ENCODE measurements around the gene BARX2. TPM values are rescaled to one million over a fixed set of nuclear protein-coding genes. Genes with fewer than 3 reads are reported as not detected.

Gene BARX2
- polyA plus RNA-seq, 1 of the 3 experiments (the other 2 are of a cell fraction) = not detected

DNA sequence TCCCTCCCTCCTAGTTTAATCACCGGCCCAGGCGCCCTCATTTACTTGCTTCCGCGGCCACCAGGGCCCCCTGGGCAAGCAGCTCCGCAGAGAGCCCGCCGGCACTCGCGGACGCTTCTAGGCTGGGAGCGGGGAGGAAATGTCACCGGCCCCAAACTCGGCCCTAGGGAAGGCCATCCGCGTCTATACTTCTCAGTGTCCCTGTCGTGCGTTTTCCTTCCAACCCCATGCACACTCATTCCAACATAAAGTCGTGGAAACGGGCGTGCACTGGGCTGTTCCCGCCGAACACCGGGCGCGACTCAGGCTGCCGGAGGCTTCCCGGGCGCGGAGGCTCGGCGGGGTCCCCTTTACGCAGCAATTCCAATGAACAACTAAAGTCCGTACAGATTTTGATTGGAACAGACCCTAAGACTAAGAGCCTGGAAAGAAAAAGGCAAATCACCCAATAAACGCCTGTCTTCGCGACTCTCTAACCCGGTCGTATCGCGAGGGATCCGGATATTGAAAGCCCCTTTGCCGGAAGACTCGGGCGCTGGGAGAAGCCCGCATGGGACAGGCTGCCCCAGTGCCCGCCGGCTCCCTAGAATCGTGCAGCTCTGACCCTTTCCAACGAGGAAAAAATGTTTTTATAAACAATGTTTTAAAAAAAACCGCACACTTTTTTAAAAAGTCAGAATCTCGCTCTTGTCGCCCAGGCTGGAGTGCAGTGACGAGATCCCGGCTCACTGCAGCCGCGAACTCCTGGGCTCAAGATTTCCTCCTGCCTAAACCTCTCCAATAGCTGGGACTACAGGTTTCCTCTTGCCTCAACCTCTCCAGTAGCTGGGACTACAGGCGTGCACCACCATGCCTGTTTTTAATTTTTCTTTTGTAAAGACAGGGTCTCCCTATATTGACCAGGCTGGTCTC, 1.3 kb upstream of the BARX2 start:
- Histone ChIP-seq H3K9me2 (no peaks in the 10 kb centered on the region), H4K20me1 (ENCODE audit: insufficient read depth) (no peaks in the 10 kb centered on the region), H3K36me3 (replicated peaks in 1 of 2; ENCODE audit: control insufficient read depth in 1 of 2, insufficient read depth in 2 of 2, low read length in 1 of 2) (no peaks in the 10 kb centered on the region), H3K9me3 (no peaks in the 10 kb centered on the region), H3K4me1 (ENCODE audit: control insufficient read depth in 1 of 2, insufficient read depth in 2 of 2, low read depth in 1 of 2, low read length in 1 of 2) (peaks cover 0 to 7% of the 10 kb centered on the region in 2 experiments; a peak in 1 of 4 replicates), H3K27me3 (ENCODE audit: insufficient read depth) (peaks cover 92% of the 10 kb centered on the region), H2AFZ (ENCODE audit: low read depth) (peak overlapping the region; percentile 36; the same call in 1 of the 2 replicates), H3K9ac (no peak overlapping the region), H3K4me2 (peak overlapping the region; percentile 60; the same call in 1 of the 2 replicates), H3K4me3 (ENCODE audit: low read depth in 2 of 2, low read length in 1 of 2) (peak overlapping the region in 1 of 2 experiments; percentile 16; a peak in 1 of 4 replicates), H3F3A (replicated peaks; ENCODE audit: insufficient read depth) (no peaks in the 10 kb centered on the region), H3K27ac (ENCODE audit: low read depth in 2 of 2, low read length in 1 of 2) (no peak overlapping the region), H3K79me2 (ENCODE audit: insufficient read depth) (no peaks in the 10 kb centered on the region)
- ChIA-PET CTCF (interaction anchor here (1.6 to 3.8 kb wide), 3 partner anchors 8 to 377 kb away, joined by 8 to 23 read pairs (median 16); no protein-coding TSS in a partner anchor), POLR2A (no interaction called here)
- 2% methylated on average over 29 of the region's 57 CpGs for WGBS (ENCODE audit: low lambda C conversion rate)
- DNase-seq = peak; percentile 44
- TF ChIP-seq TAF1 (IDR thresholded peaks at IDR 0.05; ENCODE audit: borderline replicate concordance, low read depth, low read length) = no peak
- TF ChIP-seq SMC3 (IDR thresholded peaks at IDR 0.05; ENCODE audit: low read depth, low read length) = no peak
- no peak for TF ChIP-seq RFX5 (IDR thresholded peaks at IDR 0.05; ENCODE audit: low read length)
- TF ChIP-seq NFIC (IDR thresholded peaks at IDR 0.05; ENCODE audit: borderline replicate concordance) = no peak
- TF ChIP-seq, protein P1, sequence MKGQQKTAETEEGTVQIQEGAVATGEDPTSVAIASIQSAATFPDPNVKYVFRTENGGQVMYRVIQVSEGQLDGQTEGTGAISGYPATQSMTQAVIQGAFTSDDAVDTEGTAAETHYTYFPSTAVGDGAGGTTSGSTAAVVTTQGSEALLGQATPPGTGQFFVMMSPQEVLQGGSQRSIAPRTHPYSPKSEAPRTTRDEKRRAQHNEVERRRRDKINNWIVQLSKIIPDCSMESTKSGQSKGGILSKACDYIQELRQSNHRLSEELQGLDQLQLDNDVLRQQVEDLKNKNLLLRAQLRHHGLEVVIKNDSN (IDR thresholded peaks at IDR 0.05; ENCODE audit: borderline replicate concordance, low read depth) = no peak
- no peak for TF ChIP-seq ELF1 (IDR thresholded peaks at IDR 0.05)
- TF ChIP-seq YY1 (IDR thresholded peaks at IDR 0.05; ENCODE audit: low read depth) = no peak
- TF ChIP-seq, protein P2, sequence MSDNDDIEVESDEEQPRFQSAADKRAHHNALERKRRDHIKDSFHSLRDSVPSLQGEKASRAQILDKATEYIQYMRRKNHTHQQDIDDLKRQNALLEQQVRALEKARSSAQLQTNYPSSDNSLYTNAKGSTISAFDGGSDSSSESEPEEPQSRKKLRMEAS (IDR thresholded peaks at IDR 0.05; ENCODE audit: low read depth) = no peak
- TF ChIP-seq JUND (IDR thresholded peaks at IDR 0.05) = no peak
- TF ChIP-seq FOXM1 (IDR thresholded peaks at IDR 0.05; ENCODE audit: low read depth) = no peak
- TF ChIP-seq SIN3A (IDR thresholded peaks at IDR 0.05; ENCODE audit: borderline replicate concordance, low read depth, low read length) = no peak
- TF ChIP-seq, protein P3, sequence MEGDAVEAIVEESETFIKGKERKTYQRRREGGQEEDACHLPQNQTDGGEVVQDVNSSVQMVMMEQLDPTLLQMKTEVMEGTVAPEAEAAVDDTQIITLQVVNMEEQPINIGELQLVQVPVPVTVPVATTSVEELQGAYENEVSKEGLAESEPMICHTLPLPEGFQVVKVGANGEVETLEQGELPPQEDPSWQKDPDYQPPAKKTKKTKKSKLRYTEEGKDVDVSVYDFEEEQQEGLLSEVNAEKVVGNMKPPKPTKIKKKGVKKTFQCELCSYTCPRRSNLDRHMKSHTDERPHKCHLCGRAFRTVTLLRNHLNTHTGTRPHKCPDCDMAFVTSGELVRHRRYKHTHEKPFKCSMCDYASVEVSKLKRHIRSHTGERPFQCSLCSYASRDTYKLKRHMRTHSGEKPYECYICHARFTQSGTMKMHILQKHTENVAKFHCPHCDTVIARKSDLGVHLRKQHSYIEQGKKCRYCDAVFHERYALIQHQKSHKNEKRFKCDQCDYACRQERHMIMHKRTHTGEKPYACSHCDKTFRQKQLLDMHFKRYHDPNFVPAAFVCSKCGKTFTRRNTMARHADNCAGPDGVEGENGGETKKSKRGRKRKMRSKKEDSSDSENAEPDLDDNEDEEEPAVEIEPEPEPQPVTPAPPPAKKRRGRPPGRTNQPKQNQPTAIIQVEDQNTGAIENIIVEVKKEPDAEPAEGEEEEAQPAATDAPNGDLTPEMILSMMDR (IDR thresholded peaks at IDR 0.05) = no peak
- TF ChIP-seq EZH2phosphoT487 (IDR thresholded peaks at IDR 0.05; ENCODE audit: borderline replicate concordance, low read depth) = no peak
- TF ChIP-seq, protein P4, sequence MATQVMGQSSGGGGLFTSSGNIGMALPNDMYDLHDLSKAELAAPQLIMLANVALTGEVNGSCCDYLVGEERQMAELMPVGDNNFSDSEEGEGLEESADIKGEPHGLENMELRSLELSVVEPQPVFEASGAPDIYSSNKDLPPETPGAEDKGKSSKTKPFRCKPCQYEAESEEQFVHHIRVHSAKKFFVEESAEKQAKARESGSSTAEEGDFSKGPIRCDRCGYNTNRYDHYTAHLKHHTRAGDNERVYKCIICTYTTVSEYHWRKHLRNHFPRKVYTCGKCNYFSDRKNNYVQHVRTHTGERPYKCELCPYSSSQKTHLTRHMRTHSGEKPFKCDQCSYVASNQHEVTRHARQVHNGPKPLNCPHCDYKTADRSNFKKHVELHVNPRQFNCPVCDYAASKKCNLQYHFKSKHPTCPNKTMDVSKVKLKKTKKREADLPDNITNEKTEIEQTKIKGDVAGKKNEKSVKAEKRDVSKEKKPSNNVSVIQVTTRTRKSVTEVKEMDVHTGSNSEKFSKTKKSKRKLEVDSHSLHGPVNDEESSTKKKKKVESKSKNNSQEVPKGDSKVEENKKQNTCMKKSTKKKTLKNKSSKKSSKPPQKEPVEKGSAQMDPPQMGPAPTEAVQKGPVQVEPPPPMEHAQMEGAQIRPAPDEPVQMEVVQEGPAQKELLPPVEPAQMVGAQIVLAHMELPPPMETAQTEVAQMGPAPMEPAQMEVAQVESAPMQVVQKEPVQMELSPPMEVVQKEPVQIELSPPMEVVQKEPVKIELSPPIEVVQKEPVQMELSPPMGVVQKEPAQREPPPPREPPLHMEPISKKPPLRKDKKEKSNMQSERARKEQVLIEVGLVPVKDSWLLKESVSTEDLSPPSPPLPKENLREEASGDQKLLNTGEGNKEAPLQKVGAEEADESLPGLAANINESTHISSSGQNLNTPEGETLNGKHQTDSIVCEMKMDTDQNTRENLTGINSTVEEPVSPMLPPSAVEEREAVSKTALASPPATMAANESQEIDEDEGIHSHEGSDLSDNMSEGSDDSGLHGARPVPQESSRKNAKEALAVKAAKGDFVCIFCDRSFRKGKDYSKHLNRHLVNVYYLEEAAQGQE (IDR thresholded peaks at IDR 0.05; ENCODE audit: low read depth, low read length) = no peak
